NCI-H526 (cell line): ENCODE measurements around the gene PPP1R37.

Source experiments
- DNase-seq, 2 experiments: peaks; one replicate each; lab custom pipeline; 2025; lab: John Stamatoyannopoulos, UW

The PPP1R37 gene, protein sequence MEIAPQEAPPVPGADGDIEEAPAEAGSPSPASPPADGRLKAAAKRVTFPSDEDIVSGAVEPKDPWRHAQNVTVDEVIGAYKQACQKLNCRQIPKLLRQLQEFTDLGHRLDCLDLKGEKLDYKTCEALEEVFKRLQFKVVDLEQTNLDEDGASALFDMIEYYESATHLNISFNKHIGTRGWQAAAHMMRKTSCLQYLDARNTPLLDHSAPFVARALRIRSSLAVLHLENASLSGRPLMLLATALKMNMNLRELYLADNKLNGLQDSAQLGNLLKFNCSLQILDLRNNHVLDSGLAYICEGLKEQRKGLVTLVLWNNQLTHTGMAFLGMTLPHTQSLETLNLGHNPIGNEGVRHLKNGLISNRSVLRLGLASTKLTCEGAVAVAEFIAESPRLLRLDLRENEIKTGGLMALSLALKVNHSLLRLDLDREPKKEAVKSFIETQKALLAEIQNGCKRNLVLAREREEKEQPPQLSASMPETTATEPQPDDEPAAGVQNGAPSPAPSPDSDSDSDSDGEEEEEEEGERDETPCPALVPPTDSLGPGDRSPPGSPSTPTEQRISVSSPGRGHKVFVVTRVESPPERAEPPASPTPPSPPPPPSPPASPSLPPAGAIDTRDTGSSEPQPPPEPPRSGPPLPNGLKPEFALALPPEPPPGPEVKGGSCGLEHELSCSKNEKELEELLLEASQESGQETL

DNA sequence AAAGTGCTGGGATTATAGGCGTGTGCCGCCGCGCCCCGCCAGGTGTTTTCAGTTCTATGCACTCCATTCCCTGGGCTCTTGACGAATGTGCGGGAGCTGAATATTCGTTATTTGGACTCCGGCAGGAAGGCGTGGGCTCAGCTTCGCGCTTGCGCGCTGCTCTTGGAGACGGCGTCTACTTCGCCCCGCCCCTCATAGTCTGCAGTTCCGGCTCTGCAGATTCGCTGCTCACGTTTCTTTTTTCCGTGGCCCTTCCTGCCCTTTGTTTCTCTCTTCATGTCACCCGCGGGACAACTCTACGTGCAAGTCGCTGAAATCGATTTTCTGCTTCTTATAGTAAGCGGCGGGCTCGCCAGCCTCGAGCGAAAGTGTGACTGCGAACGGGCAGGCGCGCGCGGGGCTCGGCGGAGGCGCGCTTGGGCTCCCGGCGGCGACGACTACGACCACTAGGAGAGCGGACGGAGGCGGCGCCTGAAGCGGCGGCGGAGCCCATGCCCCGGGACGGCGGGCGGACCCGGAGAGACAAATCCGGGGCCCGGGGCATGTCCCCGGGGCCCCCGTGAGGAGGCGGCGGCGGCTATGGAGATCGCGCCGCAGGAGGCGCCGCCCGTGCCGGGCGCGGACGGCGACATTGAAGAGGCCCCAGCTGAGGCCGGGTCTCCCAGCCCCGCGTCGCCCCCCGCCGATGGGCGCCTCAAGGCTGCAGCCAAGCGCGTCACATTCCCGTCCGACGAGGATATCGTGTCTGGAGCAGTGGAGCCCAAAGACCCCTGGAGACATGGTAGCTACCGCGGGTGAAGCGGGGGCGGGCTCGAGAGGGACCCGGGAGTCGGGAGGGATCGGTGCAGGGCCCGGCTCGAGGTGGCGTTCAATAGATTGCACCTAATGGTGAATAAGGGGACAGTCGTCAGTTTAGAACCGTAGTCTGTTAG, at the start of gene PPP1R37:
Gene PPP1R37, plus strand, starts transcription at position 433 of the 932 bp plus-strand sequence. Its CDS starts 147 bp downstream, at position 580.
- DNase-seq, result peak; percentile 96 to 98

GRCh38 chr19:45045671-45046353, 47.2 kb upstream of the PPP1R37 start:
- no peak for DNase-seq

DNA sequence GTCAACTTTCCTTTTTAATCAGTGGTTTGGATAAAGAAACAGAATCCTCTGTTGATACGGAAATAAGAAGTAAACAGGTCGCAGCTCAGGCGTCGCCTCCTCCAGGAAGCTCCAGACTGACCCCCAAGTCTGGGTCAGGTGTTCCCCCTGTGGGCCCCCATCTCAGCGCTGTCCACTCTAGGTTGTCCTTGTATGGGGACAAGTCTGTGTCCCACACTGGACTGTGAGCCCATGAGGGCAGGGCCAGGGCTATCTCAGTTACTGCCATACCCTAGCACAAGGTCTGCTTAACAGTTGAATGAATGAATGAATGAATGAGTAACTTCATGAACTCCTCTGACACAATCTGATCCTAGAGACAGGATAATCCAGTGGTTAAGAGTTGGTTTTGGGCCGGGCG, 46.6 kb upstream of the PPP1R37 start:
- DNase-seq, result no peak

DNA sequence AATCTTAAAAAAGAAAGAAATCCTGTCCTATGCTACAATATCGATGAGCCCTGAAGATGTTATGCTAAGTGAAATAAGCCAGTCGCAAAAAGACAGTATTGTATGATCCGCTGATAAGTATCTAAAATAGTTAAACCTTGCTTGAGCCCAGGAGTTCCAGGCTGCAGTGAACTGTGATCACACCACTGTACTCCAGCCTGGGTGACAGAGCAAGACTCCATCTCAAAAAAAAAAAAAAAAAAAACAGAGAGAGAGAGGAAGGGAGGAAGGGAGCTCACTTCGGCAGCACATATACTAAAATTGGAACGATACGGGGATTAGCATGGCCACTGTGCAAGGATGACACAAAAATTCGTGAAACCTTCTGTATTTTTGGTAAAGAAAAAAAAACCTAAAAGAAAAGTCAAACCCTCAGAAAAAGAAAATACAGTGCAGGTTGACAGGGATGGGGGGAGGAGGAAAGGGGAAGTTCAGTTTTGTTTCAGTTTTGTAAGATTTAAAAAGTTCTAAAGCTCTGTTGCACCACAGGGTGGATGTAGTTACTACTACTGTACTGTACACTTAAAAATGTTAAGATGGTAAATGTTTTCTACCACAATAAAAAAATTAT, 45.7 kb upstream of the PPP1R37 start:
- DNase-seq, result no peak

DNA sequence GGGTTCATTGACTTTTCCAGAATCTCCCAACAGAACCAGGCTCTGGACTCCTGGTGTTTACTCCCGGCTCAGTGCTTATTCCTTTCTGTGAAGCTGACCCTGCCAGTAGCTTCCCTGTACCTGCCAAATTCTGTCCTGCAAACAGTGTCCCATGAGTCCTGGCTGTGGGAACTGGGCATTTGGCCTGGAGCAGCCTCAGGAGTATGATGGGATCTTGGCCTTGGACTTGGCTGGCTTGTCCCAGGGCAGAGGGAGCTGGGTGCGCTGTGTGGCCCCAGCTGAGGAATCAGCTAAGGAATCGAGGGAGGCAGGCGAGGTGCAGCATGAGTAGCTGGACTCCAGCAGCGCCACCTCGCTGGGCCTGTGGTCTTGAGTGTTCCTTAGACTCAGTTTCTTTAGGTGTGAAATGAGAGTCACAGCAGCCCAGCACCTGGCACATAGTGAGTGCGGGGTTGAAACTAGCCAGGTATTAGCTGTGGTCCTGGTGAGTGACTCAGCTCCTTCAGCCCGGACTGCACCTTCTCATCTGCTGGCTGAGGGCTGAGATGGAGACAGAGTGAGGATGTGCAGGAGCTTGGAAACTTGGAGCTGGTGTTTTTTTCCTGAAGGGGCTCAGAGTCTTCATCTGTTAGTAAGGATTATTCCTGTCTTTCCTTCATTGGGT, 43.8 kb upstream of the PPP1R37 start:
- no peak for DNase-seq

DNA sequence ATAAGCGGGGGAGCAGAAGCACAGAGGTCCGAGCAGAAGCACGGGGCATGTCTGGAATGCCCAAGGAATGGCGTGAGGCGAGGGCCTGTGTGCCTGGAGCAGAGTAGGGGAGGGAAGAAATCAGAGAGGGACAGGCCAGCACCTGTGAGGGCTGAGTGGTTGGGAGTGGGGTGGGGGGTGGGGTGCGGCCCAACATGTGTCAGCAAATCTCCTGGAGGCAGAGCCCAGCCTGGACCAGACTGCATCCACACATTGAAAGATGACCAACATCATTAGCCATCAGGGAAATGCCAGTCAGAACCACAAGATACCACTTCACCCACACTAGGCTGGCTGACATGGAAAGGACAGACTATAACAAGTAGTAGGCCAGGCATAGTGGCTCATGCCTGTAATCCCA, 42.9 kb upstream of the PPP1R37 start:
- no peak for DNase-seq

DNA sequence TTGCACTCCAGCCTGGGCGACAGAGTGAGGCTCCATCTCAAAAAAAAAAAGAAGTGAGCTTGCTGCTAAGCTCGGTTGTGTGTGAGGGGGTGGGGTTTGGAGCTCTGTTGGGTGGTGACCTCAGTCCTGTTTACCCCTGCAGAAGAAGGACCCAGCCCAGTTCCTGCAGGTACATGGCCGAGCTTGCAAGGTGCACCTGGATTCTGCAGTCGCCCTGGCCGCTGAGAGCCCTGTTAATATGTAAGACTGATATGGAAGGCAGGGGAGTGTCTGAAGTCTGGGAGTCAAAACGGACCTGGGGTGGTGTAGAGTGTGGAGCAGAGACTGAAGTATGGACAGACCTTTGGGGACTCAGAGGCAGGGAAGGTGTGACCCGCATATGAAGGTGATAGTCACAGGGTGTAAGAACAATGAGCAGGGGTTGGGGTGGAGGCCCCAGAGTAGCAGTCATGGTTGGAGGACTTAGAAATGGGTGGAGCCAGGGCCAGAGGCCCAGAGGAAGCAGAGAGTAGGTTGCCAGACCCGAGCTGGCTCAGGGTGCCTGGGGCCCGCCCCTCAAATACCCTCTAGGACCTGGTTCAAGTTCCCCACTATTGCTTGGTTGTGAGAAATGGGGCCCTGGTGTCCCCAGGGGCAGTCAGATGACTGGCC, 40.9 kb upstream of the PPP1R37 start:
- no peak for DNase-seq

- DNase-seq, result no peak
Measured at GRCh38 chr19:45056831-45057230, 36.1 kb upstream of the PPP1R37 start.

- no peak for DNase-seq
Measured at GRCh38 chr19:45057444-45057843, 35.5 kb upstream of the PPP1R37 start.

- DNase-seq, result no peak
Measured at GRCh38 chr19:45058622-45059159, 34.3 kb upstream of the PPP1R37 start.

DNA sequence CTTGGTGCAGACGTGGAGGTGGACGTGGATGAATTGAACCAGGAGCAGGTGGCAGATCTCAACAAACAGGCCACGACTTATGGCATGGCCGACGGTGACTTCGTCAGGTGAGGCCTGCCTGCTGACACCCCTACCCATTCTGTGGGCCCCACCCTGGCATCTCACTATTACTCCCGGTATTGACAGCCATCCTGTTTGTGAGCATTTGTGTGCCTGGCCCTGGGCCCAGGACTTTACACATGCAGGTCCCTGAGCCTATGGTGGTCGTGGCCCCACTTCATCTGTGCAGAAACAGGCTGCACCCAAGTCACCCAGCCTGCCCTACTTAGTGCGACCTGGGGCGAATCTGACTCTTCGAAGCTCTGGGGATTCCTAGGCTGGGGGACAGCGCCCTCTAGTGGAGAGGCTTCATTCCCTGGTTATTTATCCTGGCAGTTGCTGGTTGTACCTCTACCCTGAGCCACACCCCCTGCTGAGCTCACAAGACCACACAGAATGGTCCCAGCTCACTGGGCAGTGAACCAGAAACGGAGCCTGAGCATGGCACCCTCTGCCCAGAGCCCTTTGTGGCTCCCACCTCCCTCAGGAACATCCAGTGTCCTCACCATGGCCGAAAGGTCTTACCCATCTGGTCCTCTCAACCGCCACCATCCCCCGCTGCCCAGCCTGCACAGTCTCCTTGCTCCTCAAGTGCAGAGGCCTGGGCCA, 33.6 kb upstream of the PPP1R37 start:
- peak; percentile 50 to 83 for DNase-seq

- no peak for DNase-seq
Measured at GRCh38 chr19:45061965-45062364, 31.0 kb upstream of the PPP1R37 start.

DNA sequence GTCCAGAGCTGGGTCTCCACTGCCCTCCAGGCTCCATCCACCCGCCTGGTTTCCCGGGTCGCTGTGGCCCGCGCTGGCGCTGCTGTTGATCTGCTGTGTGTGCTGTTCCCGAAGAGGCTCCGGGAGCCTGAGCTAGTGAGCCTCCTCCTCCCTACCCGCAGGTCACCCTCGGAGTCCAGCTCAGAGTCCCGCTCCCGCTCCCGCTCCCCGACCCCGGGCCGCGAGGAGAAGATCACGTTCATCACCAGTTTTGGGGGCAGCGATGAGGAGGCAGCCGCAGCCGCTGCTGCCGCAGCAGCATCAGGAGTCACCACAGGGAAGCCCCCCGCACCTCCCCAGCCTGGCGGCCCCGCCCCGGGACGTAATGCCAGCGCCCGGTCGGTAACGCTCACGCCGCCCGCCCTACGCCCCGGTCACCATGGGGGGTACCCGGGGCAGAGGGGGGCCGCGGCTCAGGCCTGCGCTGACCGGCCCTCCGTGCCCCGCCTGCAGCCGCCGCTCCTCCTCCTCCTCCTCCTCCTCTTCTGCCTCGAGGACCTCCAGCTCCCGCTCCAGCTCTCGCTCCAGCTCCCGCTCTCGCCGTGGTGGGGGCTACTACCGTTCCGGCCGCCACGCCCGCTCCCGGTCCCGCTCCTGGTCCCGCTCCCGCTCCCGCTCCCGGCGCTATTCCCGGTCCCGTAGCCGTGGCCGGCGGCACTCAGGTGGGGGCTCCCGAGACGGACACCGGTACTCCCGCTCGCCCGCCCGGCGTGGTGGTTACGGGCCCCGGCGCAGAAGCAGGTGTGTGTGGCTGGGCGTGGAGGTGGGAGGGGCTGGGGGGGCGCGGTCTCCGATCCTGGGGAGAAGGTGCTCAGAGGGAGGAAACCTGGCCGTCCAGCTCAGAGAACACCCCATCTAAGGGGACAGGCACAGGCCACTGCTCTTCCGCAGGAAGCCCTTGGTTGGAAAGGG, 28.9 kb upstream of the PPP1R37 start:
- DNase-seq, result no peak

DNA sequence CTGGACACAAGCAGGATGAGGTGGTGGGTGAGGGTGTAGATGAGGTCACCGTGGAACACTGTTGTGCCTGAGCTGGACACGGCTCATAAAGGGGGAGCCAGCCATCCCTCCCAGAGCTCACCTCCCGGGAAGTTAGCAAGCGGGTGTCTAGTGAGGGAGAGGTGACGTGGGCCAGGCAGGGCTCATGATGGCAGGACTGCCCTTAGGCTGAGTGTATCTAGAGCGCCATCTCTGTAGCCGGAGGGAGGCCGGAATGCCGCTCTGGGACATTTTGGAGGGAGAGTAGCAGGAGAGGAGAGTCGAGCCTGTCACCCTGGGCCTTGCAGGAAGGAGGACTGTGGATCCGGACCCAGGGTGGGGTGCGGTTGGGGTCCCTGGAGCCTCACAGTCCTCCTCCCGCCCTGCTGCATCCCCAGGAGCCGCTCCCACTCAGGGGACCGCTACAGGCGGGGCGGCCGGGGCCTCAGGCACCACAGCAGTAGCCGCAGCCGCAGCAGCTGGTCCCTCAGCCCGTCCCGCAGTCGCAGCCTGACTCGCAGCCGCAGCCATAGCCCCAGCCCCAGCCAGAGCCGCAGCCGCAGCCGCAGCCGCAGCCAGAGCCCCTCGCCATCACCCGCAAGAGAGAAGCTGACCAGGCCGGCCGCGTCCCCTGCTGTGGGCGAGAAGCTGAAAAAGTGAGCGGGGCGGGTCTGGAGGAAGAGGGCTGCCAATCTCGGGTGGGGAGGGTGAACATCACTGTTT, 25.9 kb upstream of the PPP1R37 start:
- DNase-seq, result no peak

DNA sequence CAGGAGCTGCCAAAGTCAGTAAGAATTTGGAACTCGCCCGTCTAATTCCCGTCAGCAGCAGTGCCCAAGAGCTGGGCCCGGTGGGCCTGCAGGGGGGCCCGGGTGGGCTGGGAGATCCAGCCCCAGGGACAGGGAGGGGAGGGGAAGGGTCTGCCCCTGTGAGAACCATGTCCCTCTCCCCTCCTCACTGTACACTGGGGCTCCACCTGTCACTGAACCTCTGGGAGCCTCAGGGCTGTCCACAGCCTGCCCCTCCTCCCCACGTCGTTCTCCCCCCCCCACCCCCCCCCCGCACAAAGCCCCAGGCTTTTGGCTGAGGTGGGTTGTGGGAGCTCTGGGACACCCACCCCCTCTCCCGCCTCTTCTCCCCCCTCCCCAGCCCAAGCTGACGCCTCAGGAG, 24.9 kb upstream of the PPP1R37 start:
- DNase-seq, result no peak

- peak in 1 of 2 experiments; percentile 25 for DNase-seq
Measured at GRCh38 chr19:45069056-45069455, 23.9 kb upstream of the PPP1R37 start.

DNA sequence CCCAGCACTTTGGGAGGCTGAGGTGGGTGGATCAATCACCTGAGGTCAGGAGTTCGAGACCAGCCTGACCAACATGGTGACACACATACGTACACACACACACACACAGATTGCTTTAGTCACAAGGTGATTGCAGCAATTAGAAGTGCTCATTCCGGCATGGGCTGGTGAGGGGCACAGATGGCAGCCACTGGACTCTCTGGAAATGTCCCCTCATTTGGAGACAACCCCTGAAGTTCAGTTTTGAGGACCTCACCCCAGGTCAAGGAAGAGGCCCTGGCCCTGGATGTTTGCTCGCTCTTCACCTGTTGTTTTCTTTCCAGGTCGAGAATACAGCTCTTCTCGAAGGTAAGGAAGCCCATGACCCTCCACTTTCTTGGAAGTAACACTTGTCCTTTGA, 22.8 kb upstream of the PPP1R37 start:
- DNase-seq, result no peak
